Hematopoietic multipotent progenitor cell treated with erythropoietin and hydrocortisone succinate and interleukin-3 and kit ligand, for 6 days (in vitro differentiated cells): ENCODE data around the gene TMEM158.

ENCODE experiments used
- DNase-seq: peaks from one replicate; pipeline ENCODE4 v3.0.0-alpha.2; 2015

TMEM158 gene

GRCh38 chr3:45199837-45200648 is 26.0 kb downstream of the TMEM158 start:
- DNase-seq: no peak

- DNase-seq: no peak
Measured at GRCh38 chr3:45198264-45199260, 27.5 kb downstream of the TMEM158 start.

- DNase-seq: no peak
Measured at GRCh38 chr3:45194791-45195190, 31.3 kb downstream of the TMEM158 start.

GRCh38 chr3:45191924-45192417 is 34.1 kb downstream of the TMEM158 start:
- no peak for DNase-seq

- no peak for DNase-seq
Measured at GRCh38 chr3:45191424-45191823, 34.7 kb downstream of the TMEM158 start.

GRCh38 chr3:45188719-45189659 is 37.1 kb downstream of the TMEM158 start:
- DNase-seq: no peak

GRCh38 chr3:45187694-45188141 is 38.4 kb downstream of the TMEM158 start:
- DNase-seq: no peak

- DNase-seq: no peak
Measured at GRCh38 chr3:45186871-45187270, 39.2 kb downstream of the TMEM158 start.

GRCh38 chr3:45185461-45185860 is 40.6 kb downstream of the TMEM158 start:
- DNase-seq: no peak

- no peak for DNase-seq
Measured at GRCh38 chr3:45185052-45185451, 41.0 kb downstream of the TMEM158 start.

- DNase-seq: no peak
Measured at GRCh38 chr3:45183872-45184262, 42.2 kb downstream of the TMEM158 start.

- DNase-seq: peak; percentile 39
Measured at GRCh38 chr3:45182915-45183871, 42.9 kb downstream of the TMEM158 start.

- DNase-seq: no peak
Measured at GRCh38 chr3:45181496-45181895, 44.6 kb downstream of the TMEM158 start.

- no peak for DNase-seq
Measured at GRCh38 chr3:45180899-45181298, 45.2 kb downstream of the TMEM158 start.

GRCh38 chr3:45180051-45180450 is 46.0 kb downstream of the TMEM158 start:
- no peak for DNase-seq

GRCh38 chr3:45179163-45179562 is 46.9 kb downstream of the TMEM158 start:
- no peak for DNase-seq

- no peak for DNase-seq
Measured at GRCh38 chr3:45178183-45179023, 47.7 kb downstream of the TMEM158 start.

- DNase-seq: no peak
Measured at GRCh38 chr3:45176912-45177311, 49.2 kb downstream of the TMEM158 start.
